PFSK-1 (cell line): Measurements from ENCODE around the gene LRRD1.

Experiments
- FOXP2 ChIP-seq: optimal IDR thresholded peaks from 2 replicates; pipeline ENCODE3; 2011; ENCODE audit warnings: borderline replicate concordance, control low read depth, inconsistent platforms; ENCODE audit not compliant: insufficient read depth; ENCODE audit errors: extremely low read length, extremely low read depth
- POLR2AphosphoS5 ChIP-seq: IDR thresholded peaks from 2 replicates; pipeline ENCODE4 v1.6.1; 2012; ENCODE audit warnings: low read depth, mild to moderate bottlenecking, control low read depth, low read length, moderate library complexity
- SIN3A ChIP-seq: IDR thresholded peaks from 2 replicates; pipeline ENCODE4 v1.6.1; 2012; ENCODE audit warnings: mild to moderate bottlenecking, low read length, moderate library complexity, borderline replicate concordance; ENCODE audit not compliant: insufficient read depth
- TAF1 ChIP-seq: IDR thresholded peaks from 2 replicates; pipeline ENCODE4 v1.6.1; 2012; ENCODE audit warnings: low read length, control low read depth, borderline replicate concordance; ENCODE audit not compliant: insufficient read depth
- TF ChIP-seq, protein P1 (sequence below), 2 experiments: IDR thresholded peaks; 2 replicates each; pipeline versions ENCODE4 v1.6.1 to v1.8.0; 2011 to 2012; ENCODE audit warnings: low read depth in 2 of 2, low read length in 2 of 2, control low read depth in 1 of 2, inconsistent platforms in 1 of 2, mild to moderate bottlenecking in 1 of 2, moderate library complexity in 1 of 2; ENCODE audit not compliant: insufficient read depth in 1 of 2

LRRD1 gene

DNA sequence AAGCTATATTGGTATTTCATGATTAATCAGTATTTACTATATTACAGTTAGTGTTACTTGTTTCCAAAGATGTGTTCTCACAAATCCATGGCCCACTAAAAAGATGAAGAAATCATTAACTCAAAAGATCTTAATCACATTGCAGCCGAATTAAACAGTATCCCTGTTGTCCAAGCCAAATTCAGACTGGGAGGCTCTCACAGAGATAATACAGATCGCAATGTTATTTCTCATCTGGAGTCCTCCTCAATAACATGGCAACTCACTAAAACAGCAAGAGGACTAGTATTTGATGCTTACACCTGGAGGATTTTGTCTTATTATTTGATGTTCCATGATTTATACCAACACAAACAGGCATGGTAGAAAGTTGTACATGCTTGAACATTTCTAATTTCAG is 68.1 kb downstream of the LRRD1 start:
- no peak for TF ChIP-seq FOXP2
- TF ChIP-seq POLR2AphosphoS5 = no peak
- TF ChIP-seq, protein P1, sequence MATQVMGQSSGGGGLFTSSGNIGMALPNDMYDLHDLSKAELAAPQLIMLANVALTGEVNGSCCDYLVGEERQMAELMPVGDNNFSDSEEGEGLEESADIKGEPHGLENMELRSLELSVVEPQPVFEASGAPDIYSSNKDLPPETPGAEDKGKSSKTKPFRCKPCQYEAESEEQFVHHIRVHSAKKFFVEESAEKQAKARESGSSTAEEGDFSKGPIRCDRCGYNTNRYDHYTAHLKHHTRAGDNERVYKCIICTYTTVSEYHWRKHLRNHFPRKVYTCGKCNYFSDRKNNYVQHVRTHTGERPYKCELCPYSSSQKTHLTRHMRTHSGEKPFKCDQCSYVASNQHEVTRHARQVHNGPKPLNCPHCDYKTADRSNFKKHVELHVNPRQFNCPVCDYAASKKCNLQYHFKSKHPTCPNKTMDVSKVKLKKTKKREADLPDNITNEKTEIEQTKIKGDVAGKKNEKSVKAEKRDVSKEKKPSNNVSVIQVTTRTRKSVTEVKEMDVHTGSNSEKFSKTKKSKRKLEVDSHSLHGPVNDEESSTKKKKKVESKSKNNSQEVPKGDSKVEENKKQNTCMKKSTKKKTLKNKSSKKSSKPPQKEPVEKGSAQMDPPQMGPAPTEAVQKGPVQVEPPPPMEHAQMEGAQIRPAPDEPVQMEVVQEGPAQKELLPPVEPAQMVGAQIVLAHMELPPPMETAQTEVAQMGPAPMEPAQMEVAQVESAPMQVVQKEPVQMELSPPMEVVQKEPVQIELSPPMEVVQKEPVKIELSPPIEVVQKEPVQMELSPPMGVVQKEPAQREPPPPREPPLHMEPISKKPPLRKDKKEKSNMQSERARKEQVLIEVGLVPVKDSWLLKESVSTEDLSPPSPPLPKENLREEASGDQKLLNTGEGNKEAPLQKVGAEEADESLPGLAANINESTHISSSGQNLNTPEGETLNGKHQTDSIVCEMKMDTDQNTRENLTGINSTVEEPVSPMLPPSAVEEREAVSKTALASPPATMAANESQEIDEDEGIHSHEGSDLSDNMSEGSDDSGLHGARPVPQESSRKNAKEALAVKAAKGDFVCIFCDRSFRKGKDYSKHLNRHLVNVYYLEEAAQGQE (IDR thresholded peaks at IDR 0.05; ENCODE audit: insufficient read depth in 1 of 2, low read depth in 2 of 2, low read length in 2 of 2) = no peak
- TF ChIP-seq SIN3A = no peak
- TF ChIP-seq TAF1 = no peak

DNA sequence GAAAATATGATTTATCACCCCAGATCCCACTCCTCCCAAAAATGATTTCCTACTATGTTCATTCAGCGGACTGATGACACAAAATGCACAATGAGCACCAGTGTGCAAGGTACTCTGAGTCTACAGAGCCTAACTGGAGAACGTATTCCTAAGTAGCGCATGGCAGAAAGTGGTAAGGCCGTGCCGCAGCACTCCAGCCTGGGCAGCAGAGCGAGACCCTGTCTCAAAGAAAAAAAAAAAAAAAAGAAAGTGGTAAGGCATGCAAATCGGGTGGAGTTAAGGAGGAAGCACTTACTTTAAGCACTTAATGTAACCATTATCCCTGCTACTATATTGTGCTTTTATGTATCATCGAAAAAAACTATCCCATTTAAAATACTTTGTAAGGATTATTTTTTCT is 70.1 kb downstream of the LRRD1 start:
- no peak for TF ChIP-seq POLR2AphosphoS5
- TF ChIP-seq, protein P1 (IDR thresholded peaks at IDR 0.05; ENCODE audit: insufficient read depth in 1 of 2, low read depth in 2 of 2, low read length in 2 of 2) = no peak
- TF ChIP-seq TAF1 = no peak
- no peak for TF ChIP-seq FOXP2
- no peak for TF ChIP-seq SIN3A

DNA sequence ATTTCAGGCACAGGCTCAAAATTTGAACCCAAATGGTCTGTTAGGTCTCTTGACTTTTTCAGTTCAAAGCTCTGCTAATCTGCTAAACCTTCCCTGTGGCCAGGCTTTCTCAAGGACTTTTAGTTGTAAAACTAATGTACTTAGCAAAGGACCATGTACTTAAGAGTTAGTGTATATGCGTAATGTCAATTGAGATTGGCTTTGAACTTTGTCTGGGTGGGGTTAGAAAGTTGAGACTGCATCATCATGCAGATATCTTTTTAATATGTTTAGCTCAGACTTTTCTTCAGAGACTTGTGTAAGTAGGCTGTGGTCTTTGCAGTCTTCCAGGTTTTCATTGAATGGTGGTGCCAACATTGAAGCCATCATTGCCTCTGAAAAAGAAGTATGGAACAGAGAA is 78.4 kb downstream of the LRRD1 start:
- TF ChIP-seq TAF1 (no peak), SIN3A (no peak), POLR2AphosphoS5 (no peak), FOXP2 (no peak)
- TF ChIP-seq, protein P1 (IDR thresholded peaks at IDR 0.05; ENCODE audit: insufficient read depth in 1 of 2, low read depth in 2 of 2, low read length in 2 of 2) = no peak

DNA sequence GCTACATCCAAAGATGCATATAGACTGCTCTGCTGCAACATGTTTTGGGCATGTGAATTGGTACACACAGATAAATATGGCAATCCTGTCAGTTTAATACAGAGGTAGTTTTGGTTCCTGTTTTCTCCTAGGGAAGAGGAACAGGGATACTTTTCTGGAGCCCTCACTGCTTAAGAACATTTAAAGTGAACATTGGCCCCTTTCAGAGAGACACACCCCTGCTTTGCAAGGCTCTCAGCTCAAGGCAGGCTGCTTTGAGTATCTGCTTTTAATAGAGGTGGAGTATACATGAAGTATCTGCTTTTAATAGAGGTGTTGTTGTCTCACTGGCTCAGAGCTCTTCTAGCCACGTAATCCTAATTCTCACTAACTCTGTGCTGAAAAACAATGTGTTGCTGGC is 83.6 kb downstream of the LRRD1 start:
- TF ChIP-seq, protein P1 (IDR thresholded peaks at IDR 0.05; ENCODE audit: insufficient read depth in 1 of 2, low read depth in 2 of 2, low read length in 2 of 2) = no peak
- TF ChIP-seq SIN3A = no peak
- no peak for TF ChIP-seq FOXP2
- no peak for TF ChIP-seq TAF1
- no peak for TF ChIP-seq POLR2AphosphoS5
